Loucy (cell line): ENCODE results near the gene C19orf25.

ENCODE experiments used
- H2AFZ ChIP-seq: fragments of 200-600 bp; sonication (generic); 2 replicates; pipeline ENCODE4 v1.6.0; 2016; ENCODE audit warnings: antibody characterized with exemption, mild to moderate bottlenecking, low read length, moderate library complexity
- H3F3A ChIP-seq: fragments of 200-600 bp; 2 replicates; pipeline ENCODE4 v1.6.0; 2016; ENCODE audit warnings: antibody characterized with exemption, low read depth, mild to moderate bottlenecking
- H3K27me3 ChIP-seq: fragments of 200-600 bp; sonication (generic); 2 replicates; pipeline ENCODE4 v1.6.1; 2014; ENCODE audit warnings: low read length, mild to moderate bottlenecking; ENCODE audit not compliant: insufficient read depth, poor library complexity, severe bottlenecking
- H3K36me3 ChIP-seq: fragments of 200-600 bp; sonication (generic); 2 replicates; pipeline ENCODE4 v1.6.1; 2016; ENCODE audit warnings: low read length; ENCODE audit not compliant: insufficient read depth
- H3K4me1 ChIP-seq: fragments of 200-600 bp; sonication (generic); 2 replicates; pipeline ENCODE4 v1.5.1; 2014; ENCODE audit warnings: low read length, mild to moderate bottlenecking; ENCODE audit not compliant: insufficient read depth, poor library complexity, severe bottlenecking
- H3K4me2 ChIP-seq: fragments of 200-600 bp; sonication (generic); 2 replicates; pipeline ENCODE4 v1.6.0; 2014; ENCODE audit warnings: antibody characterized with exemption, low read length, low read depth, mild to moderate bottlenecking; ENCODE audit not compliant: poor library complexity, severe bottlenecking
- H3K4me3 ChIP-seq: fragments of 200-600 bp; sonication (generic); 2 replicates; pipeline ENCODE4 v1.5.1; 2014; ENCODE audit warnings: low read length, mild to moderate bottlenecking, mixed read lengths; ENCODE audit not compliant: poor library complexity, severe bottlenecking
- H3K79me2 ChIP-seq: fragments of 200-600 bp; sonication (generic); 2 replicates; pipeline ENCODE4 v1.6.1; 2014; ENCODE audit warnings: low read length; ENCODE audit not compliant: insufficient read depth
- H3K9ac ChIP-seq: fragments of 200-600 bp; sonication (generic); 2 replicates; pipeline ENCODE4 v1.6.0; 2014; ENCODE audit warnings: mild to moderate bottlenecking, low read depth, low read length, moderate library complexity; ENCODE audit not compliant: poor library complexity, severe bottlenecking
- H3K9me2 ChIP-seq: fragments of 200-600 bp; sonication (generic); replicated peaks from 2 replicates; pipeline ENCODE4 v1.6.1; 2016; ENCODE audit warnings: low read depth, low read length, mixed read lengths
- H3K9me3 ChIP-seq: fragments of 200-600 bp; sonication (generic); 2 replicates; pipeline ENCODE4 v1.6.1; 2014; ENCODE audit warnings: mild to moderate bottlenecking, antibody characterized with exemption, low read length, low read depth; ENCODE audit not compliant: insufficient read depth
- H4K20me1 ChIP-seq: fragments of 200-600 bp; sonication (generic); 2 replicates; pipeline ENCODE4 v1.6.0; 2014; ENCODE audit warnings: antibody characterized with exemption, low read length, mild to moderate bottlenecking; ENCODE audit not compliant: insufficient read depth, poor library complexity, severe bottlenecking
- EZH2phosphoT487 ChIP-seq: fragments of 200-600 bp; IDR thresholded peaks from 2 replicates; pipeline ENCODE4 v1.6.1; 2018; ENCODE audit warnings: antibody characterized with exemption, mild to moderate bottlenecking, moderate library complexity, borderline replicate concordance
- TF ChIP-seq, protein P1 (sequence below): fragments of 200-600 bp; sonication (generic); conservative IDR thresholded peaks from 2 replicates; pipeline ENCODE4 v1.5.1; 2014; ENCODE audit warnings: mild to moderate bottlenecking, antibody characterized with exemption, low read length

The C19orf25 gene

DNA sequence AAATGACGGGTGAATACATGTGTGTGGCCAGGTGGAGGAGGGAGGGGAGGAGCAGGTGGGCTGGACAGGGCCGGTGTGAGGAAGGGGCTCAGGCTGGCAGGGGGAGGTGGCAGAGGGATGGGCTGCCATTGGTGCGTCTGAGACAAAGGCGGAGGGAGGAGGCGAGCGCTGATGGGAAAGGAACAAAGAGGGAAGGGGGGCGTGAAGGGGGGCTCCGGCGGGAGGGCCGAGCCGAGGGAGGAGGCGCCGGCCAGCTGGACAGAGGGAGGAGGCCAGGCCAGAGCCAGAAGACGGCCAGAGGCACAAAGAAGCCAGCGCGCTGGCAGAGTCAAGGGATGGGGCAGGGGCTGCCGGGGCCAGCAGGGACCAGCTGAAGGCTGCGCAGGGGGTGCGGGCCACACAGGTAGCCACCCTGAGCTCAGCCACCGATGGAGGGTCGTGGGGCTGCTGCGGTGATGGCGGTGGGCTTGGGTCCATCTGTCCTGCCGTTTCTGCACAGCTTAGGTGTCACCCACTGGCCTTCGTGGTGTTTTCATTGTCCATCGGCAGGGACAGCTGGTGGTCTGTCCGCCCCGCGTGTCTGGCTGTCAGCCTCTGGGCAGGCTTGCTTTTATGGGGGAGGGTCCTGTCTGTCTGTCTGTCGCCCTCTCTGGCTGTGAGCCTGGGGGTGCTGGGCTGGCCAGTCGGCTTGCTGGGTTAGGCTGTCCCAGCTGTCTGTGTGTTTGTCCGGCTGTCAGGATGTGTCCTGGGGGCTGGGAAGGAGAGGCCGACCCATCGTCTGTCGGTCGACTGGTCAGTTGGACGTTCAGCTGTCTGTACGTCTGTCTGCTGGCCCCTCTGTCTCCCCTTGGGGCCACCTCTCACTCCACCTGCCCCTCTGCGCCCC lies 26.9 kb downstream of the C19orf25 start:
- no peak overlapping the region for H3K9ac ChIP-seq
- H3K79me2 ChIP-seq = no peaks in the 10 kb centered on the region
- no peaks in the 10 kb centered on the region for H3K9me2 ChIP-seq
- H3K27me3 ChIP-seq = no peaks in the 10 kb centered on the region
- no peak overlapping the region for H3K4me3 ChIP-seq
- no peaks in the 10 kb centered on the region for H3K9me3 ChIP-seq
- H4K20me1 ChIP-seq = no peaks in the 10 kb centered on the region
- H3K4me1 ChIP-seq = peaks cover 8% of the 10 kb centered on the region
- TF ChIP-seq, protein P1, sequence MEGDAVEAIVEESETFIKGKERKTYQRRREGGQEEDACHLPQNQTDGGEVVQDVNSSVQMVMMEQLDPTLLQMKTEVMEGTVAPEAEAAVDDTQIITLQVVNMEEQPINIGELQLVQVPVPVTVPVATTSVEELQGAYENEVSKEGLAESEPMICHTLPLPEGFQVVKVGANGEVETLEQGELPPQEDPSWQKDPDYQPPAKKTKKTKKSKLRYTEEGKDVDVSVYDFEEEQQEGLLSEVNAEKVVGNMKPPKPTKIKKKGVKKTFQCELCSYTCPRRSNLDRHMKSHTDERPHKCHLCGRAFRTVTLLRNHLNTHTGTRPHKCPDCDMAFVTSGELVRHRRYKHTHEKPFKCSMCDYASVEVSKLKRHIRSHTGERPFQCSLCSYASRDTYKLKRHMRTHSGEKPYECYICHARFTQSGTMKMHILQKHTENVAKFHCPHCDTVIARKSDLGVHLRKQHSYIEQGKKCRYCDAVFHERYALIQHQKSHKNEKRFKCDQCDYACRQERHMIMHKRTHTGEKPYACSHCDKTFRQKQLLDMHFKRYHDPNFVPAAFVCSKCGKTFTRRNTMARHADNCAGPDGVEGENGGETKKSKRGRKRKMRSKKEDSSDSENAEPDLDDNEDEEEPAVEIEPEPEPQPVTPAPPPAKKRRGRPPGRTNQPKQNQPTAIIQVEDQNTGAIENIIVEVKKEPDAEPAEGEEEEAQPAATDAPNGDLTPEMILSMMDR = no peak
- TF ChIP-seq EZH2phosphoT487 = no peak
- H3K36me3 ChIP-seq = no peaks in the 10 kb centered on the region
- H2AFZ ChIP-seq = no peak overlapping the region
- H3K4me2 ChIP-seq = no peak overlapping the region
- no peaks in the 10 kb centered on the region for H3F3A ChIP-seq

DNA sequence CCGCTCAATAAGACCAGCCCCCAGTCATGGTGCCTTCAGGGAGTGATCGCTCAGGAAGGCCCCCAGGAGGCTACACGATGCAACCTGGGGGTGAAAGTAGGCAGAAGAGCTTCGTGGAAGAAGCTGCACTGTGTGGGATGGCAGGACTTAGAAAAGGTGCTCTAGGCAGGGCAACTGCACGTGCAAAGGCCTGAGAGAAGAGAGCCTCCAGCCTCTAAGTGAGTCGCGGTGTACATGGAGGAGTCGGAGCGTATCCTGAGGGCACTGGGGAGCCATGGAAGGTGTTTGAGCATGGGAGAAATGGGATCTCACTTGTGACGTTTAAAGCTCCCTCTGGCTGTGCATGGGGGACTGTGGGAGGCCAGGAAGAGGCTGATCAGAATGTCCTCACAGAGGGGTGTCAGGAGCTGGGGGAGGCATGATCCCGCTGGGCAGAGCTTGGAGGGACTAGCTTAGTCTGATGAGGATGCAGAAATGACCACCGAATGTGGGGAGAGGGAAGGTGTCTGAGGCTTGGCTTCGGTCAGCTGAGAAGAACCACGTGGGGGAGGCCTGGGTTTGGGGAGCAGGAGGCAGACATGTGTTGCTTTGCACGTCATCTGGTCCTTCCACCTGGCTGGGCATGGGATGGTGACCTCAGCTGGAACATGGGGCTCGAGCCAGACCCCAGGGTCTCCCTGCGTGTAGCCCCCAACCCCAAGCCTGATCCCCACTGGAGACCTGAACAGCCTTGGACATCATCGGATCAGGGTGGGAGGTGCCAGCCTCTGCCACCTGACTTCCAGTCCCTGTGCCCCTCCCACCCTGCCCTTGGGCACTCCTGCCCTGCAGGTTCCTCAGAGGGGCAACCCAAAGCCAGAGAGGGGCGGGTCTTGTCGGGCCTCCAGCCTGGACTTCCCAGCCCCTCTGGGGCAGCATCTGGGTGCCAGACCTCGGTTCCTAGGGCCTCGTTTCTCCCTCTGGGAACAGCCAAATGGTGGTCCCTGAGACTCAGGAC lies 28.0 kb downstream of the C19orf25 start:
- H3K79me2 ChIP-seq = no peaks in the 10 kb centered on the region
- H3K9ac ChIP-seq = no peak overlapping the region
- H3K9me2 ChIP-seq = no peaks in the 10 kb centered on the region
- H3F3A ChIP-seq = no peaks in the 10 kb centered on the region
- H3K4me2 ChIP-seq = no peak overlapping the region
- peaks cover 8% of the 10 kb centered on the region for H3K4me1 ChIP-seq
- no peak overlapping the region for H2AFZ ChIP-seq
- no peaks in the 10 kb centered on the region for H3K27me3 ChIP-seq
- no peaks in the 10 kb centered on the region for H3K36me3 ChIP-seq
- no peaks in the 10 kb centered on the region for H3K9me3 ChIP-seq
- TF ChIP-seq, protein P1 = no peak
- TF ChIP-seq EZH2phosphoT487 = no peak
- peaks cover 3% of the 10 kb centered on the region for H4K20me1 ChIP-seq
- H3K4me3 ChIP-seq = no peak overlapping the region

DNA sequence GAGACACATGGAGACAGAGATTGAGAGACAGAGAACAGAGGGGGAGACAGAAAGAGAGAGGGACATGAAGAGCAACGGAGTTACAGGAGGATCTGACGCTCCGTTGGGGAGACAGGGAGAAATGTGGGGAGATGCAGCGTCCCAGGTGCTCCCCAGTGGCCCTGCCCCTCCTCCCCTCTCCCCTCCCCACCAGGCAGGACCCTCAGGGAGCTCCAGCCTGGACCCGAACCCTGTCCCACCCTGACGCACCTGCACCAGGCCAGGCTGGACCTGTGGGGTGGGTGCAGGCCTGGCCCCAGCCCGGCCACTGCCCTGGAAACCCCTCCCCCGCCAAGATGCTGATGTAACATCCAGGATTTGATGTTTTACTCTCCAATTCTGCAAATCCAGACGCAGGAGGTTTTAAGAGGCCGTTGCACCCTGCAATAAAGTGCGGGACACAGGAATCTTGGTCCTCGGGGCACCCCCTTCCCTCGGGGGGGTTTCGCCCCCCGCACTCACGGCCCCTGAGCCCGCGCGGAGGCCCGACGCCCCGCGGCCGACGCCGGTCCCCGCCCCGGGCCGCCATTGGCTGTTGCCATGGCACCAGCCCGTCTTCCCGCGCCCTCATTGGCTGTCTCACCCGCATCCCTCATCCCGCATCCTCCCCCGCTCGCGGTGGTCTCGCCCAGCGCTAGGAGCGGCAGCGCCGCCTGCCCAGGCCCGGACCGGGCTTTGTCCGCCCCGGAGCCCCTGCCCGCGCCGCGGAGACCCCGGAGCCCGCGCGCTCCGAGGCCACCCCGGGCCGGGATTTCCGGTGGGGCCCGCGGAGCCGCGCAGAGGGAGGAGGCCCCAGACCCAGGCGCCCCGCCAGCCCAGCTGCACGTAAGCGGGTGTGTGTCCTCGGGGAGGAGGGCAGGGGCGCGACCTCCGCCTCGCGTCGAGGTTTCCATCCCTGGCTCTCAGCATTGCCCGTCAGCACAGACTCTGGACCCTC lies 29.3 kb downstream of the C19orf25 start, which contains the start of gene APC2:
Gene APC2, plus strand, starts transcription at position 655 of the 976 bp plus-strand sequence. CDS start 2,881 bp downstream, outside the sequence.
- Histone ChIP-seq H3K4me2 (no peak within 1 kb of the TSS), H3K9ac (no peak within 1 kb of the TSS), H4K20me1 (peaks cover 3% of the 10 kb centered on the region), H3K4me3 (no peak within 1 kb of the TSS), H3K9me2 (no peaks in the 10 kb centered on the region), H3F3A (no peaks in the 10 kb centered on the region), H3K79me2 (no peaks in the 10 kb centered on the region), H2AFZ (no peak within 1 kb of the TSS), H3K9me3 (no peaks in the 10 kb centered on the region), H3K4me1 (peaks cover 3% of the 10 kb centered on the region), H3K27me3 (no peaks in the 10 kb centered on the region), H3K36me3 (no peaks in the 10 kb centered on the region)
- TF ChIP-seq, protein P1 = no peak
- TF ChIP-seq EZH2phosphoT487 = no peak
